Subcutaneous adipose tissue (tissue), 4 donors: ENCODE measurements around the gene GGTLC2. TPM values are rescaled to one million over a fixed set of nuclear protein-coding genes. Genes with fewer than 3 reads are reported as not detected.

Experiments
- total RNA-seq, 4 donors: library from RNA; depleted of rRNA; stranded (reverse); fragments of >200 nt; gene quantifications; one replicate each; pipeline ENCODE4 v1.1.0, GENCODE V29; 2016
- TF ChIP-seq, protein P1 (sequence below): fragments of 450-650 bp; IDR thresholded peaks from one replicate; pipeline ENCODE4 v1.5.1; 2016; ENCODE audit warnings: low read depth, mild to moderate bottlenecking, control low read depth, antibody characterized with exemption, moderate library complexity

GGTLC2 gene
- total RNA-seq, 4 donors from 2014 or later, result not detected

DNA sequence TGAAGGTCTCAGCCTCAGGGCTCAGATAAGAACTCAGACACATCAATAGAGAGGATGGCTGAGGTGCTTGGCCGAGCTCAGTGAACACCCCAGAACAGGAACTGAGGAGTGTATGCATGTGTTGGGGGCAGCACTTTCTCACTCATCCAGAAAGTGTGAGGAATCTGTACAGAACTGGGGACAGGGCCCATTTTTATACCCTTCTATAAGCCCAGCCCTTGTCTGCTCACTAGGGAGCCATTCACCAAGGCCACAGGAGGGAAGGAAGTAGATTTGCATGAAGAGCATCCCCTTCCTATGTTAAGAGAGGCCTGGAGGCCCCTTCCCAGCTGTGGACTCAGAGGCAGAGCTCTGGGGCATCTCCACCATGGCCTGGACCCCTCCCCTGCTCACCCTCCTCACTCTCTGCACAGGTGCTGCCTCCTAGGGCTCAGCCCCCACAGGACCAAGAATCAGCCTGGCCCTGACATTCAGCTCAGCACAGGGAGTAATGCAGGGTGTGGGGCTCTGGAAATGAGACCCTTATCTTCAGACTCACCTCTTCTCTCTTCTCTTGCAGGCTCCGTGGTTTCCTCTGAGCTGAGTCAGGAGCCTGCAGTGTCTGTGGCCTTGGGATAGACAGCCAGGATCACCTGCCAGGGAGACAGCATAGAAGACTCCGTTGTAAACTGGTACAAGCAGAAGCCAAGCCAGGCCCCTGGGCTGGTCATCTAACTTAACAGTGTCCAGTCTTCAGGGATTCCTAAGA, 39.9 kb upstream of the GGTLC2 start:
- TF ChIP-seq, protein P1, sequence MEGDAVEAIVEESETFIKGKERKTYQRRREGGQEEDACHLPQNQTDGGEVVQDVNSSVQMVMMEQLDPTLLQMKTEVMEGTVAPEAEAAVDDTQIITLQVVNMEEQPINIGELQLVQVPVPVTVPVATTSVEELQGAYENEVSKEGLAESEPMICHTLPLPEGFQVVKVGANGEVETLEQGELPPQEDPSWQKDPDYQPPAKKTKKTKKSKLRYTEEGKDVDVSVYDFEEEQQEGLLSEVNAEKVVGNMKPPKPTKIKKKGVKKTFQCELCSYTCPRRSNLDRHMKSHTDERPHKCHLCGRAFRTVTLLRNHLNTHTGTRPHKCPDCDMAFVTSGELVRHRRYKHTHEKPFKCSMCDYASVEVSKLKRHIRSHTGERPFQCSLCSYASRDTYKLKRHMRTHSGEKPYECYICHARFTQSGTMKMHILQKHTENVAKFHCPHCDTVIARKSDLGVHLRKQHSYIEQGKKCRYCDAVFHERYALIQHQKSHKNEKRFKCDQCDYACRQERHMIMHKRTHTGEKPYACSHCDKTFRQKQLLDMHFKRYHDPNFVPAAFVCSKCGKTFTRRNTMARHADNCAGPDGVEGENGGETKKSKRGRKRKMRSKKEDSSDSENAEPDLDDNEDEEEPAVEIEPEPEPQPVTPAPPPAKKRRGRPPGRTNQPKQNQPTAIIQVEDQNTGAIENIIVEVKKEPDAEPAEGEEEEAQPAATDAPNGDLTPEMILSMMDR, result no peak

DNA sequence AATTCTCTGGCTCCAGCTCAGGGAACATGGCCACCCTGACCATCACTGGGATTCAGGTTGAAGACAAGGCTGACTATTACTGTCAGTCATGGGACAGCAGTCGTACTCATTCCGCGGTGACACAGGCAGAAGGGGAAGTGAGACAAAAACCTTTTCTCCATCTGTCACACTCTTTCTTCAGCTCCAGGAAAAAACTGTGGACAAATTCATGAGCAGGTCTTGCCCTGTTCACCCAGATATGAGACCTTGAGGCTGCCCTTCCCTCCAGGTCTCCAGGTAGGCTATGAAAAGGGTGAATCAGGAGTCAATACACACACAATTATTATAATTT, 39.4 kb upstream of the GGTLC2 start:
- TF ChIP-seq, protein P1, result no peak

DNA sequence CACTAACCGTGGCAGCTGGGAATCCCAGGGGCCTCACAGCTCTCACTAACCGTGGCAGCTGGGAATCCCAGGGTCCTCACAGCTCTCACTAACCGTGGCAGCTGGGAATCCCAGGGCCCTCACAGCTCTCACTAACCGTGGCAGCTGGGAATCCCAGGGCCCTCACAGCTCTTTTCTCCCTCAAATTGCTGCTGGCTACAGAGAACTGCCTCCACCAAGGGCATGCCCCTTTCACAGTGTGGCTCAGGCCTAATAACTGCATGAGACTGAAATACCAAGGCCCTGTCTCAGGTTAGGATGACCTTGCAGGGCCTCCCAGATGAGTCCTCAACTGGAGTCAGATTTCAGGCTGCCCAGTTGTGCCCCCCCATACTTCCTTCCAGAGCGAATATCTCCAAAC, 35.1 kb upstream of the GGTLC2 start:
- TF ChIP-seq, protein P1, result no peak

DNA sequence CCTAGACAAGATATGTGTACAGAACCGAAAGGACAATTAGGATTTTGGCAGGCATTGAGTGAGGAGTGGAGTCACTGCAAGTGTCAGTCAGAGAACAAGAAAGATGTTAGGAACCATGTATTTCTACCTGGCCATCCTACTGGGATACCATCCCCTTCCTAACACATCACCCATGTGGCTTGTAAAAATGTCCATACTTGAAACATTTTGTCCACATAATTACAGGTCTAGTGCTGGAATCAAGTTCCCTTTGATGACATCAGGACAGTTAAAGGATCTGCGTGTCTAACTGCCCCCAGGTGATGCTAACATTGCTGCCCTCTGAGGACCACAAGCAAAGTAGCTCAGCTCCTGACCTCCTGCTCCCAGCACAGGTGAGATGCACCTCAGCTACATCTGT, 31.9 kb upstream of the GGTLC2 start:
- TF ChIP-seq, protein P1, result no peak

DNA sequence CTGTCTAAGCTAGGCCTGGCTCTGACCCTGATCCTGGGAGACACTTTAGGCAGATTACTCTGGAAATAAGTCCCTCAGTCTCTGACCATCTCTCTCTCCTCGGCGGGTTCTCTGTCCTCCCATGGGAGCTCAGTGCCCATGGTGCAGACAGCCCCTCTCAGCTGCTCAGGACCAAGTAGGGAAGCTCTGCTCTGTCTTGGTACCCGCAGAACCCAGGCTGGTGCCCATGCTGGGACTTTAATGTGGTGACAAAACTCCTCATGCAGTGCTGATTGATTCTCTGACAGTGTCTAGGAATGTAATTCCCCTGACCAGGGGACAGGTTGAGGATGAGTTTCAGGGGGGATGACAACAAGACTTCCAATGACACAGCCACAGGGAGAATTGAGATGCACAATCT, 30.3 kb upstream of the GGTLC2 start:
- TF ChIP-seq, protein P1, result no peak

DNA sequence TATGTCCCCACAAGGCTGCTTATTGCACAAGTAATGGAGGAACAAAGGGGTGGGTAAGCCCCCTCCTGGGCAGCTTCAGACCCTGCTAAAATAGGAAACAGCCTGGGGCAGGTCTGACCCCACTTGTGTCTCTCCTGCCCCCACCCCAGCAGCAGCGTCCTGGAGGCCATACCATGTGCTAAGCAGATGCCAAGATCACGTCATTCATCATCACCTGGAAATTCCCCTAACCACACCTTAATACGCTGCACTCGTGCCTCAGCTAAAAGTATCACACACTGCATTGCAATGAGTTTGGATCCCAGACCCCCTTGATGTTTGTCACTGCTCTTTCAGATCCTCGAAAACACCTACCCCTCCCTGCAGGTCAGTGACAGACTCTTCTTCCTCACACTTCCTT, 27.8 kb upstream of the GGTLC2 start:
- TF ChIP-seq, protein P1, result no peak

DNA sequence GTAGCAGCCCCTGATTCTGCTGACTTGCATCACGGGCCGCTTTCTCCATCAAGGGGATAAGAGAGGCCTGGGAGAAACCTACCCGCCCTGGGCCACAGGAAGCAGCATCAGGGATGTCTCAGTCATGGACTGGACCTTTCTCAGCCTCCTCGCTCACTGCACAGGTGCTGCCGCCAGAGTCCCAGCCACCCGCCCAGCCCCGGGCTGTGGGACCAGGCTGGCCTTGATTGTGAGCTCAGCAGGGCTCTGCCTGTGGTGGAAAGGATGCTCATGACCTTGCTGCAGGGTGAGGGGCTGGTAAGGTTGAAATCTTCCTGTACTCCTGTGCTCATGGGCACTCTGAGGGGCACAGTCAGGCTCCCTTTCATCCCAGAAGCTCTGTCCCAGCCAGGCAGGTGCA, 26.0 kb upstream of the GGTLC2 start:
- TF ChIP-seq, protein P1, result no peak
